HepG2 (cell line): Measurements from ENCODE around the gene NSF. TPM values are rescaled to one million over a fixed set of nuclear protein-coding genes. Genes with fewer than 3 reads are reported as not detected.

Experiments used
- ATAC-seq: fragments of 200-7000 bp; cut with Tn5 transposase; 3 replicates; pipeline ENCODE4 v1.9.1; 2020; ENCODE audit warnings: mild to moderate bottlenecking, moderate library complexity
- BruUV-seq: library from RNA; stranded (reverse); fragments of 400-500 nt; replicated peaks from 2 replicates; lab custom pipeline; 2021; lab: Mats Ljungman, UMichigan
- CTCF ChIA-PET: fragments of 300-600 bp; formaldehyde crosslinking; extraction: SDS; loops from one replicate; lab custom pipeline; 2021; ENCODE audit warnings: low total read pairs, inconsistent platforms, low intra/inter-chr PET ratio; lab: Yijun Ruan, JAX
- POLR2A ChIA-PET: fragments of 350-600 bp; sonication (Branson Sonifier 250); formaldehyde crosslinking; loops from one replicate; lab custom pipeline; 2020; ENCODE audit warnings: antibody characterized with exemption, inconsistent platforms; lab: Yijun Ruan, JAX
- DNase-seq: peaks from one replicate; pipeline ENCODE4 v3.0.0-alpha.2; 2015; ENCODE audit warnings: low spot score
- FAIRE-seq: peaks from 3 replicates; lab custom pipeline; 2011; peaks lifted over from hg19 to GRCh38; lab: Jason Lieb, UNC
- H2AFZ ChIP-seq: one replicate; pipeline ENCODE4 v1.6.1; 2011; ENCODE audit warnings: low read length, inconsistent platforms
- H3K27ac ChIP-seq: fragments of 300-600 bp; 3 replicates; pipeline ENCODE4 v1.8.0; 2011; ENCODE audit warnings: mixed run types, mild to moderate bottlenecking, mixed read lengths, low read length, inconsistent platforms; ENCODE audit not compliant: insufficient read depth; ENCODE audit errors: extremely low read length
- H3K27me3 ChIP-seq, 2 experiments: fragments of 200-600 bp in 1 of 2; 2 replicates in 1 of 2; 3 replicates in 1 of 2; pipeline versions ENCODE4 v1.6.0 to v1.8.0; 2011; ENCODE audit warnings: low read length in 2 of 2, mild to moderate bottlenecking in 2 of 2, moderate library complexity in 2 of 2, inconsistent platforms in 1 of 2; ENCODE audit not compliant: insufficient read depth in 2 of 2, control insufficient read depth in 1 of 2
- H3K36me3 ChIP-seq, 2 experiments: fragments of 200-600 bp in 1 of 2; replicated peaks in 1 of 2; 2 replicates in 1 of 2; 3 replicates in 1 of 2; pipeline versions ENCODE4 v1.5.1 to v1.8.0; 2011; ENCODE audit warnings: low read length in 2 of 2, inconsistent platforms in 1 of 2; ENCODE audit not compliant: insufficient read depth in 2 of 2, control insufficient read depth in 1 of 2
- H3K4me1 ChIP-seq: 2 replicates; pipeline ENCODE4 v1.5.1; 2012; ENCODE audit warnings: low read length, inconsistent platforms; ENCODE audit not compliant: insufficient read depth
- H3K4me2 ChIP-seq: 2 replicates; pipeline ENCODE4 v1.6.0; 2011; ENCODE audit warnings: low read depth, low read length, inconsistent platforms
- H3K4me3 ChIP-seq, 3 experiments: fragments of 200-600 bp in 1 of 3; sonication (generic), shearing (Covaris generic) in 1 of 3; replicated peaks in 1 of 3; 2 replicates each; pipeline ENCODE4 v1.5.1; 2011 to 2016; ENCODE audit warnings: low read length in 3 of 3, inconsistent platforms in 2 of 3, low read depth in 2 of 3, mild to moderate bottlenecking in 2 of 3, control low read depth in 1 of 3, mixed read lengths in 1 of 3; ENCODE audit not compliant: insufficient read depth in 1 of 3
- H3K79me2 ChIP-seq: one replicate; pipeline ENCODE4 v1.6.1; 2011; ENCODE audit warnings: low read length, inconsistent platforms; ENCODE audit not compliant: insufficient read depth
- H3K9ac ChIP-seq: 2 replicates; pipeline ENCODE4 v1.6.0; 2011; ENCODE audit warnings: mild to moderate bottlenecking, low read depth, low read length, inconsistent platforms; ENCODE audit not compliant: insufficient read depth
- H3K9me3 ChIP-seq: 2 replicates; pipeline ENCODE4 v1.5.1; 2012; ENCODE audit warnings: mild to moderate bottlenecking, low read length
- H4K20me1 ChIP-seq: 2 replicates; pipeline ENCODE4 v1.6.0; 2011; ENCODE audit warnings: inconsistent platforms, mild to moderate bottlenecking, low read length, moderate library complexity; ENCODE audit not compliant: insufficient read depth
- AHR ChIP-seq: IDR thresholded peaks from 2 replicates; pipeline ENCODE4 v1.6.1; 2018; ENCODE audit warnings: missing genetic modification reagents, missing compliant biosample characterization
- ARID2 ChIP-seq: sonication (generic); formaldehyde crosslinking; IDR thresholded peaks from 2 replicates; pipeline ENCODE4 v1.8.1; 2022; ENCODE audit warnings: mild to moderate bottlenecking, missing genetic modification reagents, borderline replicate concordance
- ATF7 ChIP-seq, 2 experiments: fragments of 450-650 bp in 1 of 2; sonication (generic) in 1 of 2; formaldehyde crosslinking in 1 of 2; IDR thresholded peaks; 2 replicates each; pipeline versions ENCODE4 v1.4.0 to v1.6.1; 2016 to 2020; ENCODE audit warnings: antibody characterized with exemption in 1 of 2, mild to moderate bottlenecking in 1 of 2, missing genetic modification reagents in 1 of 2
- BATF2 ChIP-seq: sonication (generic); formaldehyde crosslinking; IDR thresholded peaks from 2 replicates; pipeline ENCODE4 v1.8.0; 2022; ENCODE audit warnings: mild to moderate bottlenecking, missing genetic modification reagents, moderate library complexity
- HDAC6 ChIP-seq: fragments of 200-600 bp; sonication (generic); IDR thresholded peaks from 2 replicates; pipeline ENCODE4 v1.7.0; 2017; ENCODE audit warnings: mild to moderate bottlenecking, antibody characterized with exemption, low read length, low read depth
- KDM5B ChIP-seq: sonication (generic); formaldehyde crosslinking; IDR thresholded peaks from 2 replicates; pipeline ENCODE4 v1.4.0; 2020; ENCODE audit warnings: missing genetic modification reagents, mild to moderate bottlenecking, borderline replicate concordance
- NFRKB ChIP-seq: fragments of 450-650 bp; IDR thresholded peaks from 2 replicates; pipeline ENCODE4 v1.6.1; 2017
- PRPF4 ChIP-seq: fragments of 200-400 bp; formaldehyde crosslinking; IDR thresholded peaks from 2 replicates; pipeline ENCODE4 v1.6.1; 2016; ENCODE audit warnings: low read length, low read depth; ENCODE audit not compliant: poor library complexity, severe bottlenecking
- SCMH1 ChIP-seq: sonication (generic); formaldehyde crosslinking; IDR thresholded peaks from 2 replicates; pipeline ENCODE4 v1.9.0; 2021; ENCODE audit warnings: missing genetic modification reagents, mild to moderate bottlenecking, borderline replicate concordance
- SUZ12 ChIP-seq: fragments of 150-350 bp; IDR thresholded peaks from 2 replicates; pipeline ENCODE4 v1.6.1; 2014; ENCODE audit warnings: low read depth, low read length
- ZBTB26 ChIP-seq: IDR thresholded peaks from 2 replicates; pipeline ENCODE4 v1.6.1; 2016; ENCODE audit warnings: missing compliant biosample characterization, missing genetic modification reagents, borderline replicate concordance
- ZBTB34 ChIP-seq: sonication (generic); formaldehyde crosslinking; IDR thresholded peaks from 2 replicates; pipeline ENCODE4 v1.8.0; 2022; ENCODE audit warnings: mild to moderate bottlenecking, missing genetic modification reagents
- ZMYM4 ChIP-seq: sonication (generic); formaldehyde crosslinking; IDR thresholded peaks from 2 replicates; pipeline ENCODE4 v1.8.1; 2023; ENCODE audit warnings: mild to moderate bottlenecking, missing genetic modification reagents
- ZNF224 ChIP-seq: sonication (generic); formaldehyde crosslinking; IDR thresholded peaks from 2 replicates; pipeline ENCODE4 v1.5.0; 2020; ENCODE audit warnings: mild to moderate bottlenecking, missing genetic modification reagents
- ZNF343 ChIP-seq: sonication (generic); formaldehyde crosslinking; IDR thresholded peaks from 2 replicates; pipeline ENCODE4 v1.4.0; 2020; ENCODE audit warnings: mild to moderate bottlenecking, missing genetic modification reagents
- ZNF670 ChIP-seq: sonication (generic); formaldehyde crosslinking; IDR thresholded peaks from 2 replicates; pipeline ENCODE4 v1.8.0; 2022; ENCODE audit warnings: mild to moderate bottlenecking, missing genetic modification reagents, borderline replicate concordance
- WGBS: methylation state at CpG from one replicate; pipeline ENCODE4 v1.1.6; 2017; ENCODE audit warnings: low lambda C conversion rate; 5-methylcytosine and 5-hydroxymethylcytosine counted together
- in situ Hi-C: cut with HindIII; loops from 2 replicates; pipeline ENCODE4 v1.10.0; 2017; ENCODE audit warnings: low pct_unique_long_range_greater_than_20kb; ENCODE audit not compliant: extremely low pct_ligation_motif_present
- intact Hi-C: fragments of 100-400 bp; cut with micrococcal nuclease; formaldehyde crosslinking; loops from one replicate; pipeline ENCODE4 v1.10.0; 2022; ENCODE audit not compliant: unreplicated experiment
- polyA plus RNA-seq, 8 experiments: library from polyadenylated mRNA; depleted of rRNA in 3 of 8; stranded (reverse) in 7 of 8; unstranded in 1 of 8; fragments of >200 nt; fragmentation: Illumina TruSeq in 4 of 8; extraction: Trizol in 4 of 8; gene quantifications; 2 replicates each; pipeline versions ENCODE4 v1.2.1 to v1.2.3, GENCODE V29; 2011 to 2016; ENCODE audit warnings: low read depth in 4 of 8, missing spikeins in 1 of 8, mixed read lengths in 1 of 8; ENCODE audit not compliant: insufficient read depth in 1 of 8
- total RNA-seq, 5 experiments: library from RNA; depleted of rRNA; stranded (reverse); fragments of >200 nt; fragmentation: Illumina TruSeq; extraction: Trizol; gene quantifications; 2 replicates each; pipeline ENCODE4 v1.2.3, GENCODE V29; 2016; ENCODE audit warnings: low read depth in 1 of 5

NSF gene
- total and polyA plus RNA-seq, 2 of the 13 experiments (the other 11 are each of a cell fraction or from before 2014, with no cell fraction given) = 21.9 to 37.8 TPM

GRCh38 chr17:46771561-46772474, 181.3 kb downstream of the NSF start:
- H3K4me1 ChIP-seq = peaks cover 55% of the 10 kb centered on the region
- in situ Hi-C loops = no loop called here
- TF ChIP-seq ZNF224 (CRISPR knock-in tag) (no peak), PRPF4 (no peak), ZBTB26 (CRISPR knock-in tag) (no peak; the same call in 1 of the 2 replicates), HDAC6 (no peak), ZNF670 (CRISPR knock-in tag) (0 out of 2 replicates have a peak, but pooled peaks have one; percentile 42), ARID2 (peak; percentile 53; the same call in 1 of the 2 replicates), ZMYM4 (peak; percentile 47; the same call in 1 of the 2 replicates), BATF2 (no peak), ZNF343 (CRISPR knock-in tag) (0 out of 2 replicates have a peak, but pooled peaks have one; percentile 43), NFRKB (no peak), SCMH1 (CRISPR knock-in tag) (no peak), SUZ12 (no peak), KDM5B (peak; percentile 93), AHR (peak; percentile 81; the same call in 1 of the 2 replicates), ATF7 (IDR thresholded peaks at IDR 0.05) (no peak), ATF7 (CRISPR knock-in tag; IDR thresholded peaks at IDR 0.05) (no peak; the same call in 1 of the 2 replicates), ZBTB34 (CRISPR knock-in tag) (peak; percentile 83)

More at GRCh38 chr17:46771561-46772474, 181.3 kb downstream of the NSF start:
- H3K79me2 ChIP-seq = no peaks in the 10 kb centered on the region
- no peaks in the 10 kb centered on the region for H3K36me3 ChIP-seq
- no peaks in the 10 kb centered on the region for H3K27me3 ChIP-seq
- H3K27ac ChIP-seq = peak overlapping the region; percentile 91
- peak overlapping the region; percentile 67 to 82 (median 71) for H3K4me3 ChIP-seq
- DNase-seq = peak; percentile 57
- H3K9ac ChIP-seq = peak overlapping the region; percentile 76
- intact Hi-C loops = no loop called here
- H2AFZ ChIP-seq = no peak overlapping the region
- TSS peak; percentile 98 for BruUV-seq
- WGBS = under 1% methylated on average over 34 of the region's 135 CpGs
- H4K20me1 ChIP-seq = no peaks in the 10 kb centered on the region
- H3K4me2 ChIP-seq = peak overlapping the region; percentile 98
- FAIRE-seq = no peak
- ATAC-seq = peak; percentile 33
- POLR2A ChIA-PET = interaction anchor here (0.6 to 1.7 kb wide), 4 partner anchors 8 to 670 kb away, joined by 3 to 12 read pairs (median 3); no protein-coding TSS in a partner anchor
- CTCF ChIA-PET = no interaction called here
- H3K9me3 ChIP-seq = no peaks in the 10 kb centered on the region
